NCI-H1436 (cell line): ENCODE measurements around the gene OGDHL.

ENCODE experiments used
- DNase-seq: peaks from one replicate; lab custom pipeline; 2025; lab: John Stamatoyannopoulos, UW

OGDHL gene

DNA sequence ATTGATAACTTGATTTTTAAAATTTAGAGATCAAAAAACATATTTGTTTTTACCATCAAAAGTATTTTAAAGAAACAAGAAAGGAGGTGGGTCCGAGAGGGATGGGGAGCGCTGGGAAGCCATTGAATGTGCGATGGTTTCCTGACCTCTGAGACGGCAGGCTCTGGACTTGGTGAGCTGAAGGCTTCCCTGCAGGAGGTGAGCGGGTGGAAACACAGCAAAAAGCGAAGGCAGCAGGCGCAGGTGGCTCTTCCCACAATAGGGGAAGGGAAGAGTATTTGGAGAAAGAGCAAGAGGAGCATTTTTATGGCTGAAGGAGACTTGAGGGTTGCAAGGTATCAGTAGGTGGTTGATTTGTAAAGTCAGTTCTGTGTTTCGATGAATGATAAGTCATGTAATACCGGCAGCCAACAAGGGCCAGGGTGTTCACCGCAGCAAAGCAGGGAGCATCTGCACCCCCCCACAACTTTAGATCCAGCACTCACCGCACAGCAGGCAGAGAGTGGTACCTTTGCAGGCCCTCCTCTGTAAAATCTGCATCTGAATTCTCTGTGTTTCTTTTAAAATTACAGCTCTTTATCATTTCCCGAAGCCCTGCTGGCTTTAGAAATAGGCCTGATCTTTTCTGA, 72.1 kb downstream of the OGDHL start:
- DNase-seq = no peak

GRCh38 chr10:49688920-49689319, 73.2 kb downstream of the OGDHL start:
- DNase-seq = no peak

- DNase-seq = no peak
Observed at GRCh38 chr10:49688261-49688846, 73.8 kb downstream of the OGDHL start.

GRCh38 chr10:49686651-49687050, 75.5 kb downstream of the OGDHL start:
- no peak for DNase-seq
